GM10248 (cell line): ENCODE measurements around the gene PROZ.

Experiments used
- CTCF ChIA-PET: fragments of 300-600 bp; sonication (Branson Sonifier 250); formaldehyde crosslinking; extraction: SDS; loops from one replicate; lab custom pipeline; 2021; ENCODE audit warnings: antibody characterized with exemption; lab: Yijun Ruan, JAX
- POLR2A ChIA-PET: fragments of 350-650 bp; sonication (Branson Sonifier 250); formaldehyde crosslinking; extraction: SDS; loops from one replicate; lab custom pipeline; 2020; ENCODE audit warnings: antibody characterized with exemption; lab: Yijun Ruan, JAX
- DNase-seq: peaks from one replicate; pipeline ENCODE4 v3.0.0; 2012; ENCODE audit errors: extremely low spot score
- CTCF ChIP-seq: IDR thresholded peaks from 2 replicates; pipeline ENCODE4 v1.5.1; 2012; ENCODE audit warnings: mild to moderate bottlenecking, low read depth; ENCODE audit errors: extremely low read depth, missing control alignments, control extremely low read depth

PROZ gene

GRCh38 chr13:113137691-113138298, 20.7 kb upstream of the PROZ start:
- no peak for TF ChIP-seq CTCF
- POLR2A ChIA-PET: no interaction called here
- no peak for DNase-seq
- CTCF ChIA-PET: no interaction called here

- TF ChIP-seq CTCF: no peak
- DNase-seq: no peak
- ChIA-PET CTCF (no interaction called here), POLR2A (no interaction called here)
Measured at GRCh38 chr13:113138792-113139551, 19.5 kb upstream of the PROZ start.

- TF ChIP-seq CTCF: no peak
- POLR2A ChIA-PET: no interaction called here
- DNase-seq: no peak
- CTCF ChIA-PET: no interaction called here
Measured at GRCh38 chr13:113139577-113139976, 18.9 kb upstream of the PROZ start.

- CTCF ChIA-PET: interaction anchor here (1.1 kb wide), 1 partner anchor 9 kb away, joined by 4 read pairs; no protein-coding TSS in a partner anchor
- POLR2A ChIA-PET: no interaction called here
- no peak for TF ChIP-seq CTCF
Measured at GRCh38 chr13:113140677-113141600, 17.5 kb upstream of the PROZ start.

GRCh38 chr13:113141601-113141970, 16.9 kb upstream of the PROZ start:
- ChIA-PET CTCF (interaction anchor here (1.1 kb wide), 1 partner anchor 10 kb away, joined by 4 read pairs; no protein-coding TSS in a partner anchor), POLR2A (no interaction called here)
- TF ChIP-seq CTCF: no peak
- no peak for DNase-seq

More at GRCh38 chr13:113140677-113141600, 17.5 kb upstream of the PROZ start:
- no peak for DNase-seq

GRCh38 chr13:113142876-113143275, 15.6 kb upstream of the PROZ start:
- ChIA-PET CTCF (no interaction called here), POLR2A (no interaction called here)
- no peak for DNase-seq
- TF ChIP-seq CTCF: no peak
